Breast epithelium (tissue), 3 donors: ENCODE data around the gene RTN4.

ENCODE experiments used
- CTCF ChIP-seq, 3 donors: fragments of 450-650 bp; IDR thresholded peaks; one replicate each; pipeline ENCODE4 v1.5.1; 2016 to 2017; ENCODE audit warnings: antibody characterized with exemption in 3 of 3, mild to moderate bottlenecking in 3 of 3, moderate library complexity in 3 of 3
- POLR2A ChIP-seq: fragments of 450-650 bp; IDR thresholded peaks from one replicate; pipeline ENCODE4 v1.6.1; 2016; ENCODE audit warnings: antibody characterized with exemption, mild to moderate bottlenecking, moderate library complexity
- POLR2AphosphoS5 ChIP-seq, 3 donors: sonication (generic); formaldehyde crosslinking; IDR thresholded peaks; one replicate each; pipeline ENCODE4 v1.6.1; 2017; ENCODE audit warnings: antibody characterized with exemption in 3 of 3

GRCh38 chr2:54997826-54998225, 52.4 kb downstream of the RTN4 start:
- TF ChIP-seq POLR2AphosphoS5 (IDR thresholded peaks at IDR 0.05) (no peak), CTCF (IDR thresholded peaks at IDR 0.05) (no peak), POLR2A (no peak)
